Measurements from ENCODE around the gene ROCK2.
"Not testable (repeated sequence)": the region's sequence is repeated elsewhere in the genome, so short reads cannot be mapped to it uniquely, and the experiment has no call there.

Gene ROCK2

DNA sequence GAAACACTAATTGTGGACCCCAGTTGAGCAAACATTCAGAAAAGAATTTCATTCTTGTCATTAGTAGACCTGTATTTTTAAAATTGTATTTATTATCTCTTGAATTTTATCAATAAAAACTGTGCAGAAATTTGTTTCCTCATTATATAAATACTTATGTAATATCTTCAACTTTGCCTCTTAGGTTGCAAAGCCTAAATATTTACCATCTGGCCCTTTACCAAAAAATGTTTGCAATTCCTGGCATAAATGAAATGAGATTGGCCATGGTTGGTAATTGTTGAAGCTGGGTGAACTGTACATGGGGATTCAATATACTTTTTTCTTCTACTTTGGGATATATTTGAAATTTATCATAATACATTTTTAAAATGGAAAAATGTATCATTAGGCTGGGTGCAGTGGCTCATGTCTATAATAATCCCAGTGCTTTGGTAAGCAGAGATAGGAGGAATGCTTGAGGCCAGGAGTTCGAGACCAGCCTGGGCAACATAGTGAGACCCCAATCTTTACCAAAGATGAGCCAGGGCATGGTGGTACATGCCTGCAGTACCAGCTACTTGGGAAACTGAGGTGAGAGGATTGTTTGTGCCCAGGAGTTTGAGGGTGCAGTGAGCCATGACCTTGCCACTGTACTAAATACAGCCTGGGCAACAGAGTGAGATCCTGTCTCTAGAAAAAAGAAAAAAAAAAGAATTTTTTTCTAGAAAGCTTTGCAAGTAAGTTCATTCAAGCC lies 100.2 kb downstream of the ROCK2 start:
- FAIRE-seq (no peak), DNase-seq (ENCODE audit: extremely low spot score, insufficient read length, low read depth) (no peak)

DNA sequence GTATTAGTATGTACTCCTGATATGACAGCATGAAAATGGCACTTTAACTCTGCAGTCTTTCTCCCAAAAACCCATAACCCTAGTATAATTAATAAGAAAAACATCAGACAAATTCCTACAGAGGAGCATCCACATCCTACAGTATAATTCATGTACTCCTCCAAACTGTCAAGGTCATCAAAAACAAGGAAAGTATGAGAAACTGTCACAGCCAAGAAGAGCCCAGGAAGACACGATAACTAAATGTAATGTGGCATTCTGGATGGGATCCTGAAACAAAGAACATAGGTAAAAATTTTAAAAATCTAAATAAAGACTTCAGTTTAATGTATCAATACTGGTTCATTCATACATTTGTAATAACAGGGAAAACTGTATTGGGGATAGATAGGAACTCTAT lies 100.9 kb downstream of the ROCK2 start:
- DNase-seq (ENCODE audit: extremely low spot score, insufficient read length, low read depth): no peak

DNA sequence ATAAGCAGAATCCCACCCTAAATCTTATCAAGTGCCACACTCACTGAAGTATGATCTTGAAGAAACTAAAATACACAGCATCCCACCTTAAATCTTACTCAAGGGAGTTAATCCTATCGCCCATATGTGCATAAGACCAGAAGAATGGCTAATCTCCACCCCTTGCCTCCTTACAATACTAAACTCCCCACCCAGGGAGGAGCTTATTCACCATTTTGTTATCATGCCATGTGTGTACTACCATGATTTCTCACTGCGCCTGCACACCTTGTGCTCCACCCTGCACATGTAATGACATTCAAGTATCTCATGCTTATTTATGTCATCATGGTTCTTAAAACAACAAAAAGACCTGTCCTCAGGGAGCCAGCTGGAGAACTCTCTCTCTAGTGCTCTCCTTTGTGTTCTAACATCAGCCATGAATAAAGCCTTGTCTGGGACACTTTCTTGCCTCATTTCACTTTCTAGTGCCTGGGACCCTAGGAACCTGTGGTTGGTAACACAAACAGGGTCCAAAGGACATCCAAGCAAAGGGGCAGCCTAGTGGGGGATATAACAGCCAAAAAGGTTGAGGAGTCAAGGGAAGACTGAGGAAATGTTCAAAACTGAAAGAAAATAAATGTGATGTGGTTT lies 101.8 kb downstream of the ROCK2 start:
- no peak for FAIRE-seq
- no peak for DNase-seq (ENCODE audit: extremely low spot score, insufficient read length, low read depth)

More for the DNA sequence above, 100.9 kb downstream of the ROCK2 start:
- FAIRE-seq: no peak

DNA sequence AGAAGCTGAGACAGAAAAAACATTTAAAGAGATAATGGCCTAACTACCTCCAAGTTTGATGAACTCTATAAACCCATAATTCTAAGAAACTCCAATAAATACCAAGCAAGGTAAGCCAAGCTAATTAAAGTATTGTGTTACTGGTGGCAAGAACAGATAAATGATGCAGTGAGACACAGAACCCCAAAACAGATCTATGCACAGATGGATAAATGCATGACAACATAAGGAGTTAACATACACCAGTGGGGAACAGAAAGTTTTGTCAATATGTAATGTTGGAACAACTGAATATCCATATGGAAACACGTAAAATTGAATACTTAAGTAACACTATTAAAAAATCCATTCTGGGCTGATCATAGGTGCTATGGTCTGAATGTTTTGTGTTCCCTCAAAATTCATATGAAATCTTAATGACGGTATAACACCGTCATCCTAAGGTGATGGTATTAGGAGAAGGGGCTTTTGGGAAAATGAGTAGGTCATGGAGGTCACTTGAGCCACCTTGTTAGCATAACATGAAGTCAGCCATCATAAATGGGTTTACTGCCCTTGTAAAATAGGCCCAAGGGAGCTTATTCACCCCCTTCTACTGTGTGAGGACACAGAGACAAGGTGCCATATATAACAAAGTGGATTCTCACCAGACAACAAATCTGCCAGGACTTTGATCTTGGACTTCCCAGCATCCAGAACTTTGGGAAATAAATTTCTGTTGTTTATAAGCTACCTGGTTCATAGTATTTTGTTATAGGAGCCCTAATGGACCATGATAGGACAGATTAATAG lies 102.8 kb downstream of the ROCK2 start:
- FAIRE-seq: no peak
- no peak for DNase-seq (ENCODE audit: extremely low spot score, insufficient read length, low read depth)

DNA sequence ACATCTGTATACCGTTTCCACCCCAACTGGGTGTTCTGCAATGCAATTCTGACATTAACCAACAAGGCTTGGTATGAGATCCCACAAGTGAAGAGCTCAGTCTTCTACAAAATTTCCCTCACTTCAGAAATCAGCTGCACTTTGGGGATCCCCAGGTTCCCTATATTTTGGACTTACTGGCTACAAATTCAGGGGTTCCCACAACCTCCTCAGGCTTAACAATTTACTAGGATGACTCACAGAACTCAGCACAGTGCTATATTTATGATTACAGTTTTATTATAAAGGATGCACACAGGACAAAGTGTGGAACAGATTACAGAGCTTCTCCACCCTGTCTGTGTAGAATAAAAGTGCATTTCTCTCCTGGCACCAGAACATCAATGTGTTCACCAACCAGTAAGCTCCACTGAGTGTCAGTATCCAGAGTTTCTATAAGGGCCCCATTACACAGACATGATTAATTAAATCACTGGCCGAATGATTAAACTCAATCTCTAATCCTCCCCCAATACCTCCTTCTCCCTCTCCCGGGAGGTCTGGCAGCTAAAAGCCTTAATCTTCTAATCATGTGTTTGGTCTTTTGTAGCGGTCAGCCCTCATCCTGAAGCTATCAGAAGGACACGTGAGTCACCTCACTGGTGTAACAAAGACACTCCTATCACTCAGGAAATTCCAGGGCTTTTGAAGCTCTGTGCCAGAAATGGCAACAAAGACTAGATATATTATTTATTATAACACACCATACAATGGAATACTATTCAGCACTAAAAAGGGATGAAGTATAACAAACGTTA lies 104.6 kb downstream of the ROCK2 start:
- FAIRE-seq: no peak
- no peak for DNase-seq (ENCODE audit: extremely low spot score, insufficient read length, low read depth)

DNA sequence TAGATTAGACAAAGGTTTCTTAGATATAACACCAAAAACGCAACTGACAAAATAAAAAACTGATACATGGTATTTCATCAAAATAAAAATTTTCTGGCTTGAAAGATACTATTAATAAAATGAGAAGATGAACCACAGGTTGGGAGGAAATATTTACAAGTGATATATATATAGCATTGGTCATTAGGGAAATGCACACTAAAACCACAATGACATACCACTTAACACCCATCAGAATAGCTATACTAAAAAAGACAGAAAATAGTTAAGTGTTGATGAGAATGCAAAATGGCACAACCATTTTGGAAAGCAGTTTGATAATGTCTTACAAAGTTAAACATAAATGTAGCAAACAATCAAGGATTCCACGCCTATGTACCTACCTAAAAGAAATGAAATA lies 105.3 kb downstream of the ROCK2 start:
- DNase-seq (ENCODE audit: extremely low spot score, insufficient read length, low read depth) (no peak), FAIRE-seq (no peak)

DNA sequence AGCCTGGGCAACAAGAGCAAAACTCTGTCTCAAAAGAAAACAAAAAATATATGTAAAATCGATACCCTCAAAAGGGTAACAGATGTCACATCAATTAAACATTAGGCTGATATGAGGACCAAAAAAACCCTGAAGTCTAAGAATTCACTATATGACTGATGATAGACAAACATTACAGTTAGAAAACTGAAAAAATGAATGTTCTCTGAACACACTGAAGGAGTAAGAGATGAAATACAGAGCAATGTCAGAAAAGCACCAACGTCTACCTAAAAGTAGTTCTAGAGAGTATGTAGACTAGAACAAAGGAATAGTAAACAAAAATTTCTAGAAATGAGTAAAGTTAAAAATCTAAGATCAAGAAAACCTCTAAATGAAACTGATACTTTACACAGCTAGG lies 107.3 kb downstream of the ROCK2 start:
- FAIRE-seq (no peak), DNase-seq (ENCODE audit: extremely low spot score, insufficient read length, low read depth) (no peak)

DNA sequence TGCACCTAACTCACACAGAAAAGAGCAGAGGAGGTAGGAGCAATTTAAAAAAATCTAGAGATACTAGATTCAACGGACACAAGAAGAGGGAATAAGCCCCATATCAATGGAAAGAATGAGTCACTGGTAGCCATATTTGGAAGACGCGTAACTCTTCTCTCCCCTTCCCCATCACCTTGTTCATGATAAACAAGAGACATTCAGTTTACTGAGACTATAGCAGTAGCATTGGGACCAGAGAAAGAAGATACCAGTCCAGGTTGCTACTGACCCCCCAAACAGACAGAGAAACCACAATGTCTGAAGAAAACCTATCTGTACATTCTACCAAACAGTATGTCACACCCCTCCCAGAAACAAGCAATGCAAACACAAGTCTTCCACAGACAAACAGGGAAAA lies 108.1 kb downstream of the ROCK2 start:
- peak; percentile 31 for FAIRE-seq
- no peak for DNase-seq (ENCODE audit: extremely low spot score, insufficient read length, low read depth)

DNA sequence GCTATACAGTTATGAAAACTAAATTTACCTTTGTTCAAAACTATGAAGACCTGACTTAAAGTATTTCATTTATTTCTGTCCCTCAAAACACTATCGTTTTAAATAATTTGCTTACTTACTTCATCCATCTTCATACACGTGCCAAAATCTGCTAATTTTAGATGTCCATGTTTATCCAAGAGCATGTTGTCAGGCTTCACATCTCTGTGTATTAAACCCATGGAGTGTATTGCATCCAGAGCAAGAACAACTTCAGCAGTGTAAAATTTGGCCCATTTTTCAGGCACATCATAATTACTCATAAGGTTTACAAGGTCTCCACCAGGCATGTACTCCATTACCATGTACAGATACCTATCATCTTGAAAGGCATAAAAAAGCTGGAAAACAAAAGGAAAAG lies 108.9 kb downstream of the ROCK2 start:
- DNase-seq (ENCODE audit: extremely low spot score, insufficient read length, low read depth) (no peak), FAIRE-seq (no peak)

DNA sequence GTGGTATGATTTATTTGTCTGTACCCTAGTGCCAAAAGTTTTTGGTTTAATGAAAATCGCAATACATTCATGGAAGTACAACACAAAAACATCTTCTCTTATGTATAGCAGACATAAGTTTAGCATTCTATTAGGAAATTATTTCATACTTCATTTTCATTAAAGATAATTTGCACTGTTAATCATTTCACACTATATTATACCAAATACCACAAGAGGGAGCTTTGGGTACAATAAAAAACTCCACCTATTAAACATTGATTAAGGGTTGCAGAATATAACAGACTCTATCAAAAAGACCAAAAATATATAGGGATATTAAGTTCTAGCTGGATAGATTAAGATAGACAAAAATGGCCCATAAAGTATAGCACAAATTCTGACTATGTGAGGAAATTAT lies 110.1 kb downstream of the ROCK2 start:
- no peak for DNase-seq (ENCODE audit: extremely low spot score, insufficient read length, low read depth)
- peak; percentile 63 for FAIRE-seq

DNA sequence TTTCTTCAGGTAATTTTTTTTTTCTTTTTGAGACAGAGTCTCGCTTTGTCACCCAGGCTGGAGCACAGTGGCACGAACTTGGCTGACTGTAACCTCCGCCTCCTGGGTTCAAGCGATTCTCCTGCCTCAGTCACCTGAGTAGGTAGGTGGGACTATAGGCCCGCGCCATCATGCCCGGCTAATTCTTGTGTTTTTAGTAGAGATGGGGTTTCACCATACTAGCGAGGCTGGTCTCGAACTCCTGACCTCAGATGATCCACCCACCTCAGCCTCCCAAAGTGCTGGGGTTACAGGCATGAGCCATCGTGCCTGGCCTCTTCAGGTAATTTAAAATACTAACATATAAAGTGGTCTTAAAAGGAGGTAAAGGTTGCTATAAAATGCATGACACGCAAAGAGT lies 113.2 kb downstream of the ROCK2 start:
- FAIRE-seq; DNase-seq (ENCODE audit: extremely low spot score, insufficient read length, low read depth): not testable (repeated sequence)

DNA sequence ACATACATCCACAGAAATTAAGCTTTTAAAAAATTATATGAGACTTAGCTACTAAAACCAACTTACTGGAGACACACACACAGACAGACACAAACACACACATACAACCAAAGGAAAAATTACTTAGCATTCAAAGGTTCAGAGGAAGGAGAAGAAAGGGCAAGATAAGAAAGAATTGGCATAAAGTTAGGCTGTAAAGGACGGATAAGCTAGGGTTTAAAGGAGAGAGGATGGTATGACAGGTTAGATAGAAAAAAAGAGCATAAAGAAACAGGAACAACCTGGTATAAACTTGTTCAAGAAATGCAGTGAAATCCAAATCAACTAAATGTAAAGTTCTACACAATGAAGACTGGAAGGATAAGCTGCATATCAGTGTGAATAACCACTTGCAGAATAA lies 115.7 kb downstream of the ROCK2 start:
- FAIRE-seq: no peak
- DNase-seq (ENCODE audit: extremely low spot score, insufficient read length, low read depth): no peak

DNA sequence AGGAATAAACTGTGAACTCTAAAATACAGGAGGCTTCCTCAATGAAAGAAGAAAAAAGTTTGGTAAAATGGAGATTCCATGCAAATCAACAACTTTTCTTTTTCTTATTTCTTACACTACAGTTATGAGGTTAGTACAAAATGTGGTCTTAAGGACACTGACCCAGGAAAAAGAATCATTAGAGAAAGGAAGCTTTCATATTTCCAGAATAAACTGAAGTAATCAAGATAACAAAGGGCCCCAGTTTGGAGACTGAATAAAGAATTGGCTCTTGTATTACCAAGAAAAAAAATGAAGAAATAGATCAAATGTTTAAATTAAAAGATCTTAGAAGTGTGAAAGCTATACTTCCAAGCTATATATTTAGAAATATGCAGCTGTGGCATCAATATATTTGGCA lies 116.8 kb downstream of the ROCK2 start:
- DNase-seq (ENCODE audit: extremely low spot score, insufficient read length, low read depth) (no peak), FAIRE-seq (peak; percentile 38)

DNA sequence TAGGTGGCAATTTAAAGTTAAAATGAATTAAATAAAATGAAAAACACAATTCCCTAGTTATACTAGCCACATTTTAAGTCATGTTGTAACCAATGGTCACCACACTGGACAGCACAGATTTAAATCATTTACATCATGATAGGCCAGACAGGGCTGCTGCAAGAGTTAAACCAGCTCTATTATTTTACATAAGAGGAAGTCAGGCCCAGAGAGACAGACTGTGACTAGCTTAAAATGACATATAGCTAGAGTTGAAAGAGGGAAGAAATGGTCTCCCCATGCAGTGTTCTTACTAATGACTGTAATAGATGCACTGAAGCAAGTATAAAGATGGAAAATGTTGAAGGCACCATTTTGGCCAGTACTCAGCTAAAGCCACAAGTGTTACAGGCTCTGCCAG lies 119.5 kb downstream of the ROCK2 start:
- no peak for DNase-seq (ENCODE audit: extremely low spot score, insufficient read length, low read depth)
- FAIRE-seq: no peak

DNA sequence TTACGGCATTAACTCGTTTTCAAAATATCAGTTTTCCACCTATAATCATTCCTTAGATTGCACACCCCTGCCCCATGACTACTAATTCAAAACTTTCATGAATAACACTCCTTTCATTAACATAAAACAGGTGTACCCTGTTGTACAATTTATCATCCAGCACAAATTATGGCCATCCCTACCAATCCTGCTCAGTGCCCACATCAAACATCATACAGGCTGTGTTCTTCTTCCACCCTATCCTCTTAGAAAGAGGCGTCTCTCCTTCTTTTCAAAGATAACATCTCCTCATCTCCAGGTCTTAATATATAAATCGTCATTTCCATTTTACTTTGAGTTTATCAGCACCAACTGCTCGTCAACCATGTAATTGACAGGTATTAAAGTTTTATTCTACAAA lies 121.6 kb downstream of the ROCK2 start:
- no peak for DNase-seq (ENCODE audit: extremely low spot score, insufficient read length, low read depth)
- no peak for FAIRE-seq

DNA sequence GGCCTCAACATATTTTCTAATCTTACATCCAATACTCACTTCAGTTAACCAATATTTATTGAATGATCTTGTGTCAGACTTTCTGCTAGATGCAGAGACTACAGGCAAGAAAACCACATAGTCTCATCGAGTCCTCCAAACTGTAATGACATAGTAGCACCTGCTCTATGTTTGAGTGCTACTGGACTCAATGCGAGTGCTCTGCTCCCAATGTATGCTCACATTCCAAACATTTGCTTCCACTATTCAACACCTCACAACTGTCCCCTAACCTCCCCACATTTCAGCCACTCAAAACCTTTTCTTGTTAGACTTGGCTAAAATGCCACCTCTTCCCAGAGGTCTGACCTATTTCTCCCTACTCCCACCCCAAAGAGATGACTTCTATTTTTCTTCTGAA lies 124.0 kb downstream of the ROCK2 start:
- FAIRE-seq (no peak), DNase-seq (ENCODE audit: extremely low spot score, insufficient read length, low read depth) (no peak)

DNA sequence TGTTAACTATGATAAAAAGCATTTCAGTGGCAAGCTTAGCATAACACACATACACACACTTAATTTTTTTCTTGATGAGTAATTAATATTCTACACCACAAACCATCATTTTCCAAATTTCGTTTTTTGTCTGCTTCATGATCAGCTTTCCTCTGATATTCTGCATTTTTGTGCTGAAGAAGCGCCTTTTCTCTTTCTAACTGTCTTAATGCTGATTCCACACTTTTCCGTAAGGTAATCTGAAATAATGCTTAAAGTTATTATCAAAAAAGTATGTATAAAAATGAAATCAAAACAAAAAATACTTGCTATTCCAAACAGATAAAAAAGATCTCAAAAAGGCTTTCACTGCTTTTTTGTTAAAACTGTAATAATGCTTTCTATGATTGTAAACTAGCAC lies 129.0 kb downstream of the ROCK2 start:
- DNase-seq (ENCODE audit: extremely low spot score, insufficient read length, low read depth) (no peak), FAIRE-seq (no peak)

DNA sequence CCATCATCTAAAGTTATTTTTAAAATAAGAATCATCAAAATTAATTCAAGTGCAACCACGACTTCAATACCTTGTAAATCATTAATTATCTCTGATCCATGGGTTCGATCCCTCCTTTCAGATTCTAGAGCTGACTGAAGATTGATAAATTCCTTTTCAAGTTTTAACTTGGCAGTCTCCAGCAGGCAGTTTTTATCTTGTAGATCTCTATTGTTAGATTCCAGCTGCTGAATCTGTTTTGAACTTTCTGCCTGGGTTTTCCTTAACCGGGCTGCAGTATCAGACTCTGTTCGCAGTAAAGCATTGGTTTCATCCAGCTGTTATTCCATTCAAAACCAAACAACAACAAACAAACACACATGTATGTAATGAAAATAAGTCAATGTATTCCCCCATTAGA lies 129.7 kb downstream of the ROCK2 start:
- no peak for FAIRE-seq
- DNase-seq (ENCODE audit: extremely low spot score, insufficient read length, low read depth): no peak

DNA sequence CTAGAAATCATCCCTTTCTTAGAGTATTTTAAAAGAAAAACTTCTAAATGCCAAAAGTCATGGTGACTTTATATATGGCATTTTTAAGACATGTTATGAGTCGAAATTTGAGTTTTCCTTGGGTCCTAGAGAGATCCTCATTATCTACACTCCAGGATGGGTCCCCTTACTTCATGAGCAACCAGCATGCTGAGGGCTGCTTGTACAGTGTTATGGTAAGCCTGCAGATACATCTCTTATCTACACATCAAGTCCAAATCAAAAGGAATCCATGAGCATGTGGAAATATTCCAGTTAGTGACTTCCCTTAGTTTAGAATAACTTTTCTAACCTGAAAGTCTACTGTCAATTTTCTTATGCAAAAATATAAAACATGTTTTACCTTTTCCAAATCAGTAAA lies 130.5 kb downstream of the ROCK2 start:
- no peak for FAIRE-seq
- DNase-seq (ENCODE audit: extremely low spot score, insufficient read length, low read depth): no peak

DNA sequence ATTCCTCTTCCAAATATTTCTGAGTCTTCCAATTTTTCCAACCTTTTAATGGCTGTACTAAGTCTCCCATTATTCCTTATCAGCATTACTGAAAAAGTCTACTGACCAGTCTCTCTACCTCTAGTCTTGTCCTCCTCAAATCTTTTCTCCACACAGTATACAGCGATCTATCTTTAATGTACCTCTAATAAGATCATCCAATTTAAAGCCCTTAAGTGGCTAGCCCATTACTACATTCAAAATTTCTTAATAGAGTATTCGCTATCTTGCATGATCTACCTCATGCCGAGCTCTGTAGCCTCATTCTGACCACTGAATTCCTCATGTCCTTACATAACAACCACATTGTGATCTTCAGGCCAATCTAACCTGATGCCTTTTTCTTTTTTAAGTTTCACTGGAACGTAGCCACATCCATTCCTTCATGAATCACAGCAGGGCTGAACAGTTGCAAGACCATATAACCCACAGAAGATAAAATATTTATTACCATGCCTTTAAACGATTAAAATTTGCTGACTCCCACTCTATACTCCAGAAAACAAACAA lies 131.3 kb downstream of the ROCK2 start:
- no peak for DNase-seq (ENCODE audit: extremely low spot score, insufficient read length, low read depth)
- FAIRE-seq: no peak
